A673 (cell line): ENCODE data around the gene MAGI1.

Source experiments
- CTCF ChIP-seq: fragments of 300-800, 200-600 bp; sonication (generic); conservative IDR thresholded peaks from 2 replicates; pipeline ENCODE4 v1.5.1; 2017; ENCODE audit warnings: low read depth, mild to moderate bottlenecking, antibody characterized with exemption, low read length, moderate library complexity, mixed read lengths
- EZH2 ChIP-seq: fragments of 200-600 bp; sonication (generic); IDR thresholded peaks from 2 replicates; pipeline ENCODE4 v1.6.1; 2017; ENCODE audit warnings: borderline replicate concordance, low read depth, mild to moderate bottlenecking, mixed read lengths, antibody characterized with exemption, low read length; ENCODE audit not compliant: poor library complexity, severe bottlenecking

DNA sequence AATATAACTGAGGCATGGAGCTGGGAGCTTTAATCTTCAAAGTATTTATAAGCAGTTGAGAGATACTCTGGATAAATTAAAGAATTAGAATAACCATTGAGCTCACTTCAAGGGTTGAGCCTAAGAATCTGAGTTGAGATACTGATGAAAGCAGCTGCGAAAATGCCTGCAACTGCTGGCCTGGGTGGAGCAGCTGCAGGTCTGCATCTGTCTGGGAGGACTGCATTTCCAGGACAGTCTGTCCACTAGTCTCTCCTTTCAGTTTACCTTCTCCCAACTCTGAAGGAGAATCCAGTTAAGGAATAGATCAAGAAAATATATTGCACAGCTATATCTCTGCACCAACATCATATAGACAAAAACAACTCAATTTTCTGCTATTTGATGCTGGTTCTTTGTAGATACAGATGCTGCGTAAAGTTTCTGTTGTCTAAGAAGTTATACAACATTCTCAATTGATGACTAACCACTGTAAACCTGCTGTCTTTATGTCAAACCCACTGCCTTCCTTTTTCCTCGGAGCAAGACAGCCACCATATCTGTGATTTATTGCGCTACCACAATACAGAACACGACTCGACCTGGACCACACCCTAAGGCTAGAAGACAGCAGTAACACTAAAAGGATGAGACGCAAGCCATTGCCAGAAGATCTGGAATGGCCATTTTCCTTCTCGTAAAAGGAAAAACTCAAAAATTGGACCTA lies 245.1 kb downstream of the MAGI1 start:
- TF ChIP-seq CTCF (no peak), EZH2 (no peak)
